SK-N-SH (cell line): ENCODE results near the gene AUTS2. TPM values are rescaled to one million over a fixed set of nuclear protein-coding genes. Genes with fewer than 3 reads are reported as not detected.

Source experiments
- CTCF ChIA-PET: fragments of 300-600, 350-600 bp; formaldehyde crosslinking; extraction: SDS; loops from one replicate; lab custom pipeline; 2021; lab: Yijun Ruan, JAX
- POLR2A ChIA-PET: fragments of 350-600 bp; sonication (Branson Sonifier 250); formaldehyde crosslinking; extraction: SDS; loops from one replicate; lab custom pipeline; 2020; ENCODE audit warnings: antibody characterized with exemption, inconsistent platforms; lab: Yijun Ruan, JAX
- DNase-seq: peaks from one replicate; pipeline ENCODE4 v3.0.0; 2012
- H2AFZ ChIP-seq: fragments of 200-600 bp; sonication (generic); 2 replicates; pipeline ENCODE4 v1.8.1; 2016; ENCODE audit warnings: antibody characterized with exemption, mild to moderate bottlenecking, low read depth
- H3F3A ChIP-seq: fragments of 200-600 bp; sonication (generic); replicated peaks from 2 replicates; pipeline ENCODE3; 2016; ENCODE audit warnings: antibody characterized with exemption, mild to moderate bottlenecking; ENCODE audit not compliant: insufficient read depth
- H3K27ac ChIP-seq, 2 experiments: fragments of 200-500 bp in 1 of 2; fragments of 200-600 bp in 1 of 2; sonication (Bioruptor generic) in 1 of 2; sonication (generic), shearing (Covaris generic) in 1 of 2; 2 replicates each; pipeline versions ENCODE4 v1.5.1 to v1.6.1; 2014 to 2016; ENCODE audit warnings: low read depth in 2 of 2, inconsistent platforms in 1 of 2, low read length in 1 of 2, mild to moderate bottlenecking in 1 of 2, mixed read lengths in 1 of 2
- H3K27me3 ChIP-seq: fragments of 200-600 bp; sonication (generic), shearing (Covaris generic); 2 replicates; pipeline ENCODE4 v1.6.1; 2016; ENCODE audit warnings: mixed run types; ENCODE audit not compliant: insufficient read depth
- H3K36me3 ChIP-seq, 2 experiments: fragments of 200-500 bp in 1 of 2; fragments of 200-600 bp in 1 of 2; sonication (Bioruptor generic) in 1 of 2; sonication (generic) in 1 of 2; replicated peaks in 1 of 2; 2 replicates each; pipeline versions ENCODE3 to v1.5.1; 2014 to 2016; ENCODE audit warnings: low read length in 1 of 2, mild to moderate bottlenecking in 1 of 2; ENCODE audit not compliant: insufficient read depth in 2 of 2, control insufficient read depth in 1 of 2
- H3K4me1 ChIP-seq, 2 experiments: fragments of 200-500 bp in 1 of 2; fragments of 200-600 bp in 1 of 2; sonication (Bioruptor generic) in 1 of 2; sonication (generic), shearing (Covaris generic) in 1 of 2; 2 replicates each; pipeline versions ENCODE4 v1.5.1 to v1.6.1; 2014 to 2016; ENCODE audit warnings: low read depth in 1 of 2, low read length in 1 of 2, mixed run types in 1 of 2; ENCODE audit not compliant: insufficient read depth in 2 of 2, control insufficient read depth in 1 of 2
- H3K4me2 ChIP-seq: fragments of 200-600 bp; sonication (generic), shearing (Covaris generic); 2 replicates; pipeline ENCODE4 v1.6.1; 2017; ENCODE audit warnings: mixed run types
- H3K4me3 ChIP-seq, 2 experiments: fragments of 200-500 bp in 1 of 2; fragments of 200-600 bp in 1 of 2; sonication (Bioruptor generic) in 1 of 2; sonication (generic), shearing (Covaris generic) in 1 of 2; 2 replicates each; pipeline versions ENCODE4 v1.5.1 to v1.8.1; 2014 to 2016; ENCODE audit warnings: low read depth in 2 of 2, inconsistent platforms in 1 of 2, low read length in 1 of 2, mild to moderate bottlenecking in 1 of 2, mixed read lengths in 1 of 2, moderate library complexity in 1 of 2
- H3K79me2 ChIP-seq: fragments of 200-600 bp; sonication (generic); 2 replicates; pipeline ENCODE4 v1.8.1; 2017; ENCODE audit warnings: mild to moderate bottlenecking; ENCODE audit not compliant: insufficient read depth
- H3K9ac ChIP-seq: fragments of 200-600 bp; sonication (generic); 2 replicates; pipeline ENCODE4 v1.6.1; 2017; ENCODE audit warnings: mixed run types
- H3K9me2 ChIP-seq: fragments of 200-600 bp; sonication (generic); 2 replicates; pipeline ENCODE4 v1.6.1; 2017; ENCODE audit warnings: mixed run types
- H3K9me3 ChIP-seq: fragments of 200-600 bp; sonication (generic); 2 replicates; pipeline ENCODE4 v1.6.1; 2017; ENCODE audit warnings: mixed run types, mild to moderate bottlenecking, moderate library complexity
- H4K20me1 ChIP-seq: fragments of 200-600 bp; sonication (generic); 2 replicates; pipeline ENCODE4 v1.6.1; 2017; ENCODE audit warnings: mild to moderate bottlenecking, mixed run types; ENCODE audit not compliant: insufficient read depth
- ELF1 ChIP-seq: IDR thresholded peaks from 2 replicates; pipeline ENCODE4 v1.4.0; 2012
- EP300 ChIP-seq, 2 experiments: IDR thresholded peaks; 2 replicates each; pipeline versions ENCODE4 v1.4.0 to v1.6.1; 2012; ENCODE audit warnings: borderline replicate concordance in 1 of 2, low read depth in 1 of 2, low read length in 1 of 2
- MAX ChIP-seq: IDR thresholded peaks from 2 replicates; pipeline ENCODE4 v1.4.0; 2012; ENCODE audit warnings: low read depth
- MEF2A ChIP-seq: IDR thresholded peaks from 2 replicates; pipeline ENCODE4 v1.4.0; 2012; ENCODE audit warnings: low read depth, borderline replicate concordance
- MXI1 ChIP-seq: IDR thresholded peaks from 2 replicates; pipeline ENCODE4 v1.6.1; 2012; ENCODE audit warnings: mild to moderate bottlenecking, low read depth, low read length, improper control_type of control experiment
- NFIC ChIP-seq: IDR thresholded peaks from 2 replicates; pipeline ENCODE4 v1.4.0; 2012; ENCODE audit warnings: borderline replicate concordance
- NRF1 ChIP-seq: IDR thresholded peaks from 2 replicates; pipeline ENCODE4 v1.6.1; 2012; ENCODE audit warnings: low read depth, mild to moderate bottlenecking, low read length
- RCOR1 ChIP-seq: fragments of 150-350 bp; IDR thresholded peaks from 2 replicates; pipeline ENCODE4 v1.6.1; 2017; ENCODE audit warnings: antibody characterized with exemption, low read length
- RFX5 ChIP-seq: IDR thresholded peaks from 2 replicates; pipeline ENCODE4 v1.6.1; 2012; ENCODE audit warnings: mild to moderate bottlenecking, improper control_type of control experiment, low read length
- RXRA ChIP-seq: IDR thresholded peaks from 2 replicates; pipeline ENCODE4 v1.4.0; 2012; ENCODE audit warnings: low read depth, mild to moderate bottlenecking, borderline replicate concordance
- TAF1 ChIP-seq: IDR thresholded peaks from 2 replicates; pipeline ENCODE4 v1.6.1; 2012; ENCODE audit warnings: low read depth, mild to moderate bottlenecking, low read length, moderate library complexity, borderline replicate concordance
- TCF12 ChIP-seq: IDR thresholded peaks from 2 replicates; pipeline ENCODE4 v1.4.0; 2012
- TEAD4 ChIP-seq: IDR thresholded peaks from 2 replicates; pipeline ENCODE4 v1.4.0; 2012; ENCODE audit warnings: mild to moderate bottlenecking, borderline replicate concordance; ENCODE audit not compliant: insufficient read depth
- WGBS: methylation state at CpG from one replicate; pipeline ENCODE4 v1.1.6; 2017; ENCODE audit warnings: low lambda C conversion rate; 5-methylcytosine and 5-hydroxymethylcytosine counted together
- polyA plus RNA-seq, 3 experiments: library from polyadenylated mRNA; depleted of rRNA; stranded (reverse); fragments of >200 nt; gene quantifications; 2 replicates each; pipeline ENCODE4 v1.2.3, GENCODE V29; 2012
- TF ChIP-seq, protein P1 (sequence below): fragments of 150-350 bp; IDR thresholded peaks from 2 replicates; pipeline ENCODE4 v1.6.1; 2016; ENCODE audit warnings: mild to moderate bottlenecking, low read depth, low read length

AUTS2 gene
- polyA plus RNA-seq, 1 of the 3 experiments (the other 2 are of a cell fraction), result 15.6 TPM

GRCh38 chr7:70066844-70067243 is 468.6 kb downstream of the AUTS2 start:
- no peaks in the 10 kb centered on the region for H3K79me2 ChIP-seq
- H3K9me2 ChIP-seq, result no peaks in the 10 kb centered on the region
- no peak overlapping the region for H2AFZ ChIP-seq
- no peaks in the 10 kb centered on the region for H3F3A ChIP-seq
- ChIA-PET POLR2A (interaction anchor here (0.5 kb wide), 1 partner anchor 480 kb away, joined by 3 read pairs; no protein-coding TSS in a partner anchor), CTCF (interaction anchor here (1.0 to 1.8 kb wide), 7 partner anchors 9 to 631 kb away, joined by 3 to 9 read pairs (median 3); no protein-coding TSS in a partner anchor)
- no peaks in the 10 kb centered on the region for H3K27me3 ChIP-seq
- no peak for DNase-seq
- H3K4me2 ChIP-seq, result no peak overlapping the region
- H3K9ac ChIP-seq, result no peak overlapping the region
- H3K9me3 ChIP-seq, result no peaks in the 10 kb centered on the region
- no peaks in the 10 kb centered on the region for H3K36me3 ChIP-seq
- WGBS, result 79% methylated on average over 2 of the region's 2 CpGs
- peaks cover 0 to 11% of the 10 kb centered on the region in 2 experiments; a peak in 2 of 4 replicates for H3K4me1 ChIP-seq
- H4K20me1 ChIP-seq, result no peaks in the 10 kb centered on the region
- no peak overlapping the region for H3K27ac ChIP-seq
- H3K4me3 ChIP-seq, result no peak overlapping the region
- no peak for TF ChIP-seq RCOR1
- TF ChIP-seq ELF1, result no peak
- no peak for TF ChIP-seq RFX5
- TF ChIP-seq MAX, result no peak
- TF ChIP-seq MEF2A, result no peak
- TF ChIP-seq MXI1, result no peak
- TF ChIP-seq EP300 (IDR thresholded peaks at IDR 0.05; ENCODE audit: borderline replicate concordance in 1 of 2, low read depth in 1 of 2, low read length in 1 of 2), result no peak
- TF ChIP-seq TCF12, result no peak
- TF ChIP-seq NFIC, result no peak

DNA sequence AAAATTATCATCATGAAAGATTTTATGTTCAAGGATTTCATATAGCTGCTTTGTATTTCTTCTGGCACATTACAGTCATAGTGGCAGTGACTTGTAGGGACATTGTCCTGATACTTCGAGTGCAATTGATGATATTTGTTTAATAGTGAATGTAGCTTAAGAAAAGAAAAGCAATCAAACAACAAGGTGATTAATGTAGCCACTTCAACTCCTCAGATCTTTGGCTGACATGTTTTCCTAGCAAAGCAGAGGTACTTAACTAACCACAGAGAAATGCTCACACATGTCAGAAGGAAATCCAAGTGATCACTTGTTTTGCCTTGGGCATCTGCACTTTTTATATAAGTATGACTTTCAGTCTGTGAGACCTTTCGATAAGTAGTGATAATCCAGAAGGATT is 470.3 kb downstream of the AUTS2 start:
- Histone ChIP-seq H3K9me2 (no peaks in the 10 kb centered on the region), H4K20me1 (no peaks in the 10 kb centered on the region), H3K9ac (no peak overlapping the region), H3K27ac (no peak overlapping the region), H2AFZ (no peak overlapping the region), H3F3A (no peaks in the 10 kb centered on the region), H3K9me3 (no peaks in the 10 kb centered on the region), H3K79me2 (no peaks in the 10 kb centered on the region), H3K4me1 (peaks cover 0 to 17% of the 10 kb centered on the region in 2 experiments; a peak in 2 of 4 replicates), H3K4me3 (no peak overlapping the region), H3K27me3 (no peaks in the 10 kb centered on the region), H3K4me2 (no peak overlapping the region), H3K36me3 (no peaks in the 10 kb centered on the region)
- ChIA-PET CTCF (no interaction called here), POLR2A (no interaction called here)
- WGBS, result 81% methylated on average over 2 of the region's 2 CpGs
- DNase-seq, result no peak
- TF ChIP-seq RFX5, result no peak
- TF ChIP-seq TAF1, result no peak
- no peak for TF ChIP-seq TCF12
- no peak for TF ChIP-seq MEF2A
- no peak for TF ChIP-seq EP300 (IDR thresholded peaks at IDR 0.05; ENCODE audit: borderline replicate concordance in 1 of 2, low read depth in 1 of 2, low read length in 1 of 2)
- no peak for TF ChIP-seq NRF1

GRCh38 chr7:70069977-70070376 is 471.7 kb downstream of the AUTS2 start:
- H3K27me3 ChIP-seq, result no peaks in the 10 kb centered on the region
- H3K27ac ChIP-seq, result no peak overlapping the region
- H3K4me3 ChIP-seq, result no peak overlapping the region
- H3K9ac ChIP-seq, result no peak overlapping the region
- H3K36me3 ChIP-seq, result no peaks in the 10 kb centered on the region
- ChIA-PET POLR2A (no interaction called here), CTCF (interaction anchor here (0.9 to 1.1 kb wide), 2 partner anchors 10 to 24 kb away, joined by 3 to 4 read pairs; no protein-coding TSS in a partner anchor)
- H3F3A ChIP-seq, result no peaks in the 10 kb centered on the region
- no peak for DNase-seq
- no peaks in the 10 kb centered on the region for H3K79me2 ChIP-seq
- no peaks in the 10 kb centered on the region for H3K9me3 ChIP-seq
- no peaks in the 10 kb centered on the region for H4K20me1 ChIP-seq
- H3K9me2 ChIP-seq, result no peaks in the 10 kb centered on the region
- H3K4me1 ChIP-seq, result peaks cover 0 to 17% of the 10 kb centered on the region in 2 experiments; a peak in 2 of 4 replicates
- TF ChIP-seq NRF1, result no peak
- TF ChIP-seq, protein P1, sequence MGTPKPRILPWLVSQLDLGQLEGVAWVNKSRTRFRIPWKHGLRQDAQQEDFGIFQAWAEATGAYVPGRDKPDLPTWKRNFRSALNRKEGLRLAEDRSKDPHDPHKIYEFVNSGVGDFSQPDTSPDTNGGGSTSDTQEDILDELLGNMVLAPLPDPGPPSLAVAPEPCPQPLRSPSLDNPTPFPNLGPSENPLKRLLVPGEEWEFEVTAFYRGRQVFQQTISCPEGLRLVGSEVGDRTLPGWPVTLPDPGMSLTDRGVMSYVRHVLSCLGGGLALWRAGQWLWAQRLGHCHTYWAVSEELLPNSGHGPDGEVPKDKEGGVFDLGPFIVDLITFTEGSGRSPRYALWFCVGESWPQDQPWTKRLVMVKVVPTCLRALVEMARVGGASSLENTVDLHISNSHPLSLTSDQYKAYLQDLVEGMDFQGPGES, result no peak
- TF ChIP-seq TEAD4, result no peak
- TF ChIP-seq RXRA, result no peak
- H2AFZ ChIP-seq, result no peak overlapping the region
- 86% methylated on average over 2 of the region's 2 CpGs for WGBS
- no peak overlapping the region for H3K4me2 ChIP-seq
